Fibroblast of upper back skin (primary cell): ENCODE data around the gene ITGA2.
"Not testable (repeated sequence)": the region's sequence is repeated elsewhere in the genome, so short reads cannot be mapped to it uniquely, and the experiment has no call there.

Source experiments
- DNase-seq: peaks from one replicate; pipeline ENCODE4 v3.0.0-alpha.2; 2013

The ITGA2 gene

GRCh38 chr5:53109443-53110127 is 120.4 kb downstream of the ITGA2 start, which contains the start of gene MOCS2:
MOCS2 (minus strand) TSS chr5:53109757; CDS start chr5:53107174, 2,583 bp downstream.
- DNase-seq, result peak; percentile 88

- DNase-seq, result no peak
These were observed 121.0 kb downstream of the ITGA2 start for GRCh38 chr5:53110156-53110555.

DNA sequence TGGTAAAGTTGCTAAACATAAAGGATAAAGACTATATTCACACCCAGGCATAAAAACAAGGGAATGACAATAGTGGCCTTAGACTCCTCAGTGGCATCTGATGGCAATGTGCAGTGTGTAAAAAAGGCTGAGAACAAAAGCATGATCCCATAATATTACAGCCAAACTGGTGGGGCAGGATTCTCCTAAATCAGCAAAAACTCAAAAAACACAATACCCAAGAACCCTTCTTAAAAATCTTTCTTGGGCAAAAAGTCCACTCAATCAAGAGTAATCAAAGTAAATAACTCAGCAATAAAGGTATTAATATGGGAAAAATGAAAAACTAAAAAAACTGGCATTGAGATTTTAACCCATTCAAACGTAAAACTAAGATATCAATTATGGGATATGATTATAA is 122.0 kb downstream of the ITGA2 start:
- no peak for DNase-seq

DNA sequence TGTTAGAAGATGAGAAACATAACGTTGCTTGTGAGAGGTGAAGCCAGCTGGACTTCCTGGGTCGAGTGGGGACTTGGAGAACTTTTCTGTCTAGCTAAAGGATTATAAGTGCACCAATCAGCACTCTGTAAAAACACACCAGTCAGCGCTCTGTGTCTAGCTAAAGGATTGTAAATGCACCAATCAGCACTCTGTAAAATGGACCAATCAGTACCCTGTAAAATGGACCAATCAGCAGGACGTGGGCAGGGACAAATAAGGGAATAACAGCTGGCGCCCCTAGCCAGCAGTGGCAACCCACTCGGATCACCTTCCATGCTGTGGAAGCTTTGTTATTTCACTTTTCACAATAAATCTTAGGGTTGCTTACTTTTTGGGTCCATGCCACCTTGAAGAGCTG is 123.2 kb downstream of the ITGA2 start:
- DNase-seq, result not testable (repeated sequence)

GRCh38 chr5:53112909-53113308 is 123.8 kb downstream of the ITGA2 start:
- DNase-seq, result no peak

GRCh38 chr5:53113947-53114346 is 124.8 kb downstream of the ITGA2 start:
- DNase-seq, result no peak

DNA sequence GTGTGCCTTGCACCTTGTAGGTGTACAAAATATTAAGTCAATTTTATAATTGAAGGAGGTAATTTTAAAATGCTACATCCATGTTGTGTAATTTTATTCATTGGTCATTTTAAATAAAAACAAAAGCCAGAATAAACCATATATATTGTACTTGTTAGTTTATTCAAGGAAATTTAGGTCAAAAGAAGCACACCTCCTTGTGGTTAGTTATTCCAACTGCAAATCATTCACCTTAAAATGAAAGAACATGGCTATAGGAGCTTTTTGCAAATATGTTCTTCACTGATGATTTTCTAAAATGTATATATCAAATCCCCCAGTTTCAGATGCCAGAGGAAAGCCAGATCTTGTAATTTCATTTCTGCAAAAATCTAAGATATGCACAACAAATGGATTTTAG is 125.8 kb downstream of the ITGA2 start:
- DNase-seq, result no peak

DNA sequence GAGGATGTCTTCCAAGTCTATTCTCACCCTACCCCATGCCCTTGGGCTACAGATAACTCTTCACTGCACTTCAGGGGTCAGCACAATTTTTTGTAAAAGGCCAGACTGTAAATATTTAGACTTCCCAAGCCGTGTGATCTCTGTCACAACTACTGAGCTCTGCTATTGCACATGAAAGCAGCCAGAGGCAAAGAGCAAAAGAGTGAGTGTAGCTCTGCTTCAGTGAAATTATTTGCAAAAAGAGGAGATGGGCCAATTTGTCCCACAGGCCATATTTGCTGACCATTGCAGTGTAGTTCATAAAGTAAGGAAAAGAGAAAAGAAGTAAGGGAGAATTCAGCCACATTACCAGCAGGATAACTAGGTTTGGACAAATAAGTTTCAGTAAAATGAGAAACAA is 127.4 kb downstream of the ITGA2 start:
- DNase-seq, result no peak

DNA sequence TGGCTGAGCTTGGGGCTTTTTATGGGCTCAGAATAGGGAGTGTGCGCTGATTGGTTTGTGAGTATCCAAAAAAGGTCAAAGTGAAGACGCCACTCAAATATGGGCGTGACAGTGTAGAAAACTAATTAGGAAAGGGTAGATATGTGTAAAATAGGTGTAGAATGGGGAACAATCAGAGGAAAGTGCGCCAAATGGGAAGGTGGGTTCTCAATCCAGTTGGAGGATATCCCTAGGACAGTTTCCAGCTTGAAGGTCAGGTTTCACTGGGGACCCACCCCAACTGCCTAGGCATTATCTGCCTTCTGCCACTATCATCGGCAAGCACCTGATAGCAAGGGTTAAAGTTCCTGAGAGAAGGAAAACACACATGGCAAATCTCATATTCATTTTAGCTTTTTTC is 129.7 kb downstream of the ITGA2 start:
- DNase-seq, result no peak

GRCh38 chr5:53120165-53120564 is 131.0 kb downstream of the ITGA2 start:
- no peak for DNase-seq

GRCh38 chr5:53123702-53124101 is 134.6 kb downstream of the ITGA2 start:
- DNase-seq, result peak; percentile 29

- peak; percentile 84 for DNase-seq
These were observed 137.4 kb downstream of the ITGA2 start for GRCh38 chr5:53126521-53126920.

DNA sequence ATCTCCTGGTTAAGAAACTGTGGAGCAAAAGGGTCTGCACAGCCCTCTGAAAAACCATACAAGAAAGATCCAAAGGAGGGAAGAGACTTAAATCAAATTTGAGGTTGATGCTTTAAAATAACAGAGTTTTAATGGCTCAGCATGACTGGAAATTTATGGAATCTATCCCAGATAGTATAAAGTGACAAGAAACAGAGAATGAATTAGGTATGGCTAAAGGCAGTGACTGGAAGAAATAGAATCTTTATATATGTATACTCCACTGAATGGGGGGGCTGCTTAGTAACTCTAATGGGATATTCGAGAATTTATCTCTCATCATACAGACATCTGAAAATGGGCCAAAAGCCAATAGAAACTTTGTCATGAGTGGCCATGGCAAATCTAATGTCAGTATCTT is 138.0 kb downstream of the ITGA2 start:
- DNase-seq, result peak; percentile 9

DNA sequence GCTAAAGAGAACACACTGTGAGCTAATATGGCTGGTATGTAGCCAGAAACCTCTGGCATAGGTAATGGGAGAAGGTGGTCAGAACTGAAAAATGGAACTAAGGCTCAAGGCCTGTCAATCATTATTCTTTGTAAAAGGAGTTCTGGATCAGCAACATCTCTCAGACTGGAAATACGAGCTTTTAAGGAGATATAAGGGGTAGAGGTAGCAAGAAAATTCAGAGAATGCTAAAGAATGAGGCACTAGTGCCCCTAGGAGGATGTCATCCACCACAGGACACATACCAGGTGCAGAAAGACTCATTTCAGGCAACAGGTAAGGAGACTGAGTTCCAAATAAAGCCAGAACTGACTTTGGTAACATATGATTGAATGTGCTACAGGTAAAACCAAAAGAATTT is 139.3 kb downstream of the ITGA2 start:
- no peak for DNase-seq

- peak; percentile 69 for DNase-seq
These were observed 141.1 kb downstream of the ITGA2 start for GRCh38 chr5:53130266-53130665.

- DNase-seq, result no peak
These were observed 143.9 kb downstream of the ITGA2 start for GRCh38 chr5:53133020-53133419.
